ENCODE results near the gene BAHD1. TPM values are rescaled to one million over a fixed set of nuclear protein-coding genes. Genes with fewer than 3 reads are reported as not detected.

The BAHD1 gene
- total and polyA plus RNA-seq, 2 experiments from 2014 or later, result 11.2 to 40.1 TPM

- H3K36me3 Mint-ChIP-seq (ENCODE audit: low read depth), result peaks cover 63% of the 10 kb centered on the region
- peaks cover 7% of the 10 kb centered on the region for H3K27me3 Mint-ChIP-seq (ENCODE audit: insufficient read depth, low read depth, poor library complexity)
- no peak overlapping the region for H3K4me3 ChIP-seq
- H2AFZ ChIP-seq, result no peak overlapping the region
- TF ChIP-seq NANOG (IDR thresholded peaks at IDR 0.05; ENCODE audit: borderline replicate concordance) (no peak), ZNF114 (CRISPR knock-in tag; IDR thresholded peaks at IDR 0.05) (no peak), JUNB (IDR thresholded peaks at IDR 0.05; ENCODE audit: unreplicated experiment) (no peak), ZNF462 (CRISPR knock-in tag; IDR thresholded peaks at IDR 0.05) (no peak), REST (IDR thresholded peaks at IDR 0.05; ENCODE audit: unreplicated experiment) (no peak), ETS1 (IDR thresholded peaks at IDR 0.05) (no peak), CTCF (conservative IDR thresholded peaks at IDR 0.05; ENCODE audit: low read depth in 2 of 2) (no peak), EZH2 (IDR thresholded peaks at IDR 0.05; ENCODE audit: low read depth, unreplicated experiment) (no peak), ZNF331 (CRISPR knock-in tag; IDR thresholded peaks at IDR 0.05; ENCODE audit: low read depth) (no peak), CREB1 (CRISPR knock-in tag; IDR thresholded peaks at IDR 0.05; ENCODE audit: low read depth) (no peak), POLR2AphosphoS5 (IDR thresholded peaks at IDR 0.05; ENCODE audit: low read depth) (no peak), STAT1 (IDR thresholded peaks at IDR 0.05; ENCODE audit: unreplicated experiment) (no peak), EZH2phosphoT487 (IDR thresholded peaks at IDR 0.05; ENCODE audit: unreplicated experiment) (no peak)
- no peaks in the 10 kb centered on the region for H3K9me3 Mint-ChIP-seq
- H3K4me2 ChIP-seq, result no peak overlapping the region
- no peak overlapping the region for H3K4me3 Mint-ChIP-seq
- H3K9me2 ChIP-seq (ENCODE audit: insufficient read depth), result no peaks in the 10 kb centered on the region
- H3F3A ChIP-seq (replicated peaks; ENCODE audit: low read depth), result peaks cover 15% of the 10 kb centered on the region
- no peak for ATAC-seq
- no peaks in the 10 kb centered on the region; the same call in 1 of the 2 replicates for H4K20me1 ChIP-seq (replicated peaks; ENCODE audit: insufficient read depth)
- H3K79me2 ChIP-seq (replicated peaks; ENCODE audit: insufficient read depth), result no peaks in the 10 kb centered on the region
- 0 out of 2 replicates have a peak, but pooled peaks cover 1% of the 10 kb centered on the region for H3K27me3 ChIP-seq (ENCODE audit: insufficient read depth)
- no peak overlapping the region for H3K27ac Mint-ChIP-seq
- H3K4me1 Mint-ChIP-seq, result peaks cover 2% of the 10 kb centered on the region; the same call in 2 of the 3 replicates
- no peak overlapping the region for H3K27ac ChIP-seq (ENCODE audit: low read depth)
- peaks cover 32% of the 10 kb centered on the region for H3K36me3 ChIP-seq (ENCODE audit: insufficient read depth)
- H3K4me1 ChIP-seq (ENCODE audit: insufficient read depth), result peaks cover 9% of the 10 kb centered on the region
- no peak for DNase-seq (ENCODE audit: low spot score)
These were observed 24.7 kb upstream of the BAHD1 start for GRCh38 chr15:40416056-40416455.

All from GM23338 (cell line).